Jurkat, Clone E6-1 (cell line): Measurements from ENCODE around the gene PRR14L.
"Not testable (repeated sequence)": the region's sequence is repeated elsewhere in the genome, so short reads cannot be mapped to it uniquely, and the experiment has no call there.

ENCODE experiments used
- DNase-seq: peaks from one replicate; pipeline ENCODE4 v3.0.0-alpha.2; 2011; ENCODE audit warnings: low read depth, low spot score
- H3K4me3 ChIP-seq: 2 replicates; pipeline ENCODE4 v1.5.1; 2011; ENCODE audit warnings: mild to moderate bottlenecking, low read length, control low read depth, moderate library complexity

PRR14L gene

GRCh38 chr22:31742682-31743081 lies 7.2 kb downstream of the PRR14L start:
- H3K4me3 ChIP-seq, result no peak overlapping the region
- DNase-seq, result no peak

GRCh38 chr22:31742115-31742514 lies 7.8 kb downstream of the PRR14L start:
- DNase-seq, result no peak
- H3K4me3 ChIP-seq, result no peak overlapping the region

DNA sequence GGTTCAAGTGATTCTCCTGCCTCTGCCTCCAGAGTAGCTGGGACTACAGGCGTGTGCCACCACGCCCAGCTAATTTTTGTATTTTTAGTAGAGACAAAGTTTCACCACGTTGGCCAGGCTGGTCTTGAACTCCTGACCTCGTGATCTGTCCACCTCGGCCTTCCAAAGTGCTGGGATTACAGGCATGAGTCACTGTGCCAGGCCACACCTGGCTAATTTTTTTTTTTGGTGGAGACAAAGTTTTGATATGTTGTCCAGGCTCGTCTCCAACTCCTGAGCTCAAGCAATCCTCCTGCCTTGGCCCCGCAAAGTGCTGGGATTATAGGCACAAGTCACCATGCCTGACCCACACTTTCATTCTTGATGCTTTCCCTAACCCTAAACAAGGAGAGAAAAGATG lies 9.6 kb downstream of the PRR14L start:
- DNase-seq, H3K4me3 ChIP-seq: not testable (repeated sequence)

- H3K4me3 ChIP-seq, result no peak overlapping the region
Observed at GRCh38 chr22:31739795-31740201, 10.1 kb downstream of the PRR14L start.

GRCh38 chr22:31738566-31738965 lies 11.4 kb downstream of the PRR14L start:
- no peak overlapping the region for H3K4me3 ChIP-seq
- DNase-seq, result no peak

More at GRCh38 chr22:31739795-31740201, 10.1 kb downstream of the PRR14L start:
- no peak for DNase-seq

DNA sequence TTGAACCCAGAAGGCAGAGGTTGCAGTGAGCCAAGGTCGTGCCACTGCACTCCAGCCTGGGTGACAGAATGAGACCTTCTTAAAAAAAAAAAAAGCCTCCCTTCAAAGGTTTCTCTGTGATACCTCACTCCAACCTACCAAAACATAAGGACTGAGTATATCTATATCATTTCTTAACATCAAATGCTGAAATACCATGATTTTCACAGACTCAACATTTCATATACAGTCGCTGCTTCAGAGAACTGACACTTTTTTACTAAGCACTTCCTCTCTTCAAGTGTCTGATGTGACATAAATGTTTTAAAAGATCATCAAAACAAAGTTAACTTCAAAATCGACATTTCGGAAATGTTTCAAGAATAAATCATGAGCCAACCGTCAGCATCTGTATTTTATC lies 12.0 kb downstream of the PRR14L start:
- H3K4me3 ChIP-seq, result no peak overlapping the region
- no peak for DNase-seq

- DNase-seq, result no peak
- H3K4me3 ChIP-seq, result no peak overlapping the region
Observed at GRCh38 chr22:31736458-31736857, 13.5 kb downstream of the PRR14L start.

DNA sequence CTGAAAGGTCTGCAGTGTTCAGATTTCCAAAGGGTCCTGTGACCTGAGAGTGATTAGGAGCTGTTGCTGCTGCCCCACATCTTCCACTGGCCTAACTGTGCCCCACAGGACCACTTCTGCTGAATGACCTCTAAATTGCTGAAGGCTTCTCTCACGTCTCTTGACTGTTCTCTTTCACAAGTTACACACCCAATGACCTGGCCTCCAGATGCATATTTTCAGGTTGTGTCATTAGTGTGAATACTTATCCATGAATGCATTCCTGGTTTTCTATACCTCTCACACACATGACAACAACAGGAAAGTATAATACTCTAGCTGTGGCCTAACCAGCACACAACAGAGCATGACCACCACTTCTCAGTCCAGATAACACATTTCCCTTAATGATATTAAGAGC lies 15.4 kb downstream of the PRR14L start:
- no peak overlapping the region for H3K4me3 ChIP-seq
- no peak for DNase-seq

- no peak overlapping the region for H3K4me3 ChIP-seq
- no peak for DNase-seq
Observed at GRCh38 chr22:31733580-31734079, 16.3 kb downstream of the PRR14L start.

DNA sequence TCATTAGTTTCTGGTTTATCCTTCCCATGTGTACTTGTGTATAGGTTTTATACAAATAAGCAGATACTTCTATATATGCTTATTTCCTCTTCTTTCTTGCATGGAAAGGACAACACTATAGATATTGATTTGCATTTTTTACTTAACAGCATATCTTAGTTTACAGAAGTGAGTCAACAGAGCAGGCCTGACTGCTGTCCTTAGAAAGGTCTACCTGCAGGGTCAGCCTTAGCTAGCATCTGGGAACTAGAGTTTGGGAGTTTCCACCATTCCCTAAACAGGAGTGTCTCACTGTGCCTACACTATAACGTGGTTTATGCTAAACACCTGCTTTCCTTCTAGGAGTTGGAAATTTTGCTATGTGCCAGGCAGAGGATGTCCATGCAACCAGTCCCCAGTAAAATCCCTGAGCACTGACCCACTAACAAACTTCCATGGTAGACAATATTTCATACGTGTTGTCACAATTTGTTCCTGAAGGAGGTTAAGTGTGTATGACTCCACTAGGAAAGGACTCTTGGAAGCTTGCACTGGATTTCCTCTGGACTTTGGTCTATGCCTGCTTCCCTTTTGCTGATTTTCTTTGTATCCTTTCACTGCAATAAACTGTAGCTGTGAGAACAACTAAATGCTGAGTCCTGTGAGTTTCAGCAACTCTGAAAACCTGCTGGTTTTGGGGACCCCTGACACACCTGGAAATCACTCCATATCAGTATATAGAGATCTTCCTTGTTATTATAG lies 17.7 kb downstream of the PRR14L start:
- no peak overlapping the region for H3K4me3 ChIP-seq
- no peak for DNase-seq

- DNase-seq, result no peak
- H3K4me3 ChIP-seq, result no peak overlapping the region
Observed at GRCh38 chr22:31730344-31730711, 19.6 kb downstream of the PRR14L start.

DNA sequence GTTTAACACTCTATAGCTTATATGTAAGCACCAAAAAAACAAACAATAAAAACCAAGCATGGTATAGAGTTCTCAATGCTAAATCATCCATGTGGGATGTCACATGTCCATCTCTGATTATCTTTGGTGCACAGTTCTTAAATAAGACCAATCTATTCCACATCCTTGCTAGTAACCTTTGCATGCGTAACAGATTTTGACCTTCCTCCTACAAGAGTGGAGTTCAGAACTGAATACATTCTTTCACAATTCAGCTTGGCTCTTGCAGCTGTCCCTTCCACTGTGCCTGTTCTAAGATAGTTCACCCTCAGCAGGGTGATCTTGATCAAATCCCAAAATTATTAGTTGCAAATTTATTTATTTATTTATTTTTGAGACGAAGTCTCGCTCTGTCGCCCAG lies 21.1 kb downstream of the PRR14L start:
- DNase-seq, result no peak
- no peak overlapping the region for H3K4me3 ChIP-seq

GRCh38 chr22:31726692-31727091 lies 23.2 kb downstream of the PRR14L start:
- H3K4me3 ChIP-seq, result no peak overlapping the region
- no peak for DNase-seq

- DNase-seq, result no peak
- H3K4me3 ChIP-seq, result no peak overlapping the region
Observed at GRCh38 chr22:31723723-31724122, 26.2 kb downstream of the PRR14L start.

GRCh38 chr22:31719850-31720471 lies 30.0 kb downstream of the PRR14L start:
- no peak for DNase-seq
- no peak overlapping the region for H3K4me3 ChIP-seq

DNA sequence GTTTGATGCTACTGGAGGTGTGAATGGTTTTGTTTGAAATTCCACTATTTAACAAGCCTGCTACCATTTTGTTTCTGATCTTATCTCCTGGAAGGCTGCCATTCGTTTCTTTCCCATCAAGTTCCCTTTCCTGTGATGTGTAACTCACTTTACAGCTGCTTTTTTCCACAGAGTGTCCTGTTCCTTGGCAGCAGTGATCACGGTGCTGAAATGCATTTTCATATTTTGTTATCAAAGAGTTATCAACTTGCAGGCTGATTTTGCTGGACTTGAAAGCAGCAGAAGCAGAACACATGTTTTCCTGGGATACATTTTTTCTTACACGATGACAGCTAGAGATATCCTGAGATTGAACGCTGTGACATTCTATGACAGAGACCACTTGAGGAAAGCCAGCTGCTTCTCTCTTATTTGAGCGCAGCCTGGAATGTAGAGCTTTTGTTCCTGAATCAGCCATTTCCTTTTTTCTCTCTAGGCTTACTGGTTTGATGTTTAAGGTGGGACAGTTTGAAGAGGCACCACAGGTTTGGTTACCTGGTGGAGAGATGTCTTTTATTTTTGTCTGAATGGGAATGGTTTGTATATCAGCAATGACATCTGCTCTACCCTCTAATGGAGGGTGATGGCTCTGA lies 34.7 kb downstream of the PRR14L start:
- H3K4me3 ChIP-seq, result no peak overlapping the region
- no peak for DNase-seq

GRCh38 chr22:31711226-31711625 lies 38.7 kb downstream of the PRR14L start:
- not testable (repeated sequence) for DNase-seq, H3K4me3 ChIP-seq

GRCh38 chr22:31707519-31707918 lies 42.4 kb downstream of the PRR14L start:
- H3K4me3 ChIP-seq, result no peak overlapping the region
- DNase-seq, result no peak

GRCh38 chr22:31695423-31695822 lies 54.5 kb downstream of the PRR14L start:
- DNase-seq, result no peak

DNA sequence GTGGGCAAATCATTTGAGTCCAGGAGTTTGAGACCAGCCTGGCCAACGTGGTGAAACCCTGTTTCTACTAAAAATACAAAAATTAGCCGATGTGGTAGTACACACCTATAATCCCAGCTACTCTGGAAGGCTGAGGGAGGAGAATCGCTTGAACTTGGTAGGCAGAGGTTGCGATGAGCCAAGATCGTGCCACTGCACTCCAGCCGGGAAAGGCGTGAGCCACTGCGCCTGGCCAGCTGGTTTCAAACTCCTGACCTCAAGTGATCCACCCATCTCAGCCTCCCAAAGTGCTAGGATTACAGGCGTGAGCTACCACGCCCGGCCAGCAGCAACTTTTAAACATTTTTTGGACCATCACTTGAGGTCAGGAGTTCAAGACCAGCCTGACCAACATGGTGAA lies 55.9 kb downstream of the PRR14L start:
- DNase-seq, H3K4me3 ChIP-seq: not testable (repeated sequence)

More at GRCh38 chr22:31695423-31695822, 54.5 kb downstream of the PRR14L start:
- H3K4me3 ChIP-seq, result no peak overlapping the region
